Fibroblast of the aortic adventitia (primary cell): ENCODE measurements around the gene LCTL. TPM values are rescaled to one million over a fixed set of nuclear protein-coding genes. Genes with fewer than 3 reads are reported as not detected.

Source experiments
- DNase-seq: peaks from one replicate; pipeline ENCODE4 v3.0.0-alpha.2; 2010; ENCODE audit warnings: low read depth
- H3K4me3 ChIP-seq: 2 replicates; pipeline ENCODE4 v1.5.1; 2011; ENCODE audit warnings: low read depth, mild to moderate bottlenecking, control low read depth, low read length, moderate library complexity
- CTCF ChIP-seq: IDR thresholded peaks from 2 replicates; pipeline ENCODE4 v1.5.1; 2011; ENCODE audit warnings: mild to moderate bottlenecking, low read length, control low read depth, inconsistent platforms; ENCODE audit not compliant: insufficient read depth
- total RNA-seq: library from RNA; depleted of rRNA; stranded (reverse); fragments of >200 nt; gene quantifications from 2 replicates; pipeline ENCODE4 v1.2.3, GENCODE V29; 2012; ENCODE audit warnings: low replicate concordance

Gene LCTL
- total RNA-seq, 1 donor, result 0.09 TPM

GRCh38 chr15:66598095-66598815 lies 32.5 kb upstream of the LCTL start:
- DNase-seq, result no peak
- H3K4me3 ChIP-seq, result no peak overlapping the region
- TF ChIP-seq CTCF, result no peak

GRCh38 chr15:66595931-66596545 lies 30.2 kb upstream of the LCTL start:
- DNase-seq, result no peak
- no peak for TF ChIP-seq CTCF
- no peak overlapping the region for H3K4me3 ChIP-seq

GRCh38 chr15:66595332-66595731 lies 29.5 kb upstream of the LCTL start:
- no peak overlapping the region for H3K4me3 ChIP-seq
- DNase-seq, result no peak
- no peak for TF ChIP-seq CTCF

- no peak for TF ChIP-seq CTCF
- DNase-seq, result no peak
- H3K4me3 ChIP-seq, result no peak overlapping the region
Measured at GRCh38 chr15:66594836-66595235, 29.0 kb upstream of the LCTL start.

GRCh38 chr15:66594344-66594743 lies 28.5 kb upstream of the LCTL start:
- DNase-seq, result no peak
- TF ChIP-seq CTCF, result no peak
- no peak overlapping the region for H3K4me3 ChIP-seq

GRCh38 chr15:66593219-66593780 lies 27.5 kb upstream of the LCTL start:
- DNase-seq, result no peak
- TF ChIP-seq CTCF, result no peak
- no peak overlapping the region for H3K4me3 ChIP-seq
